Measurements from ENCODE around the gene SCYL1. TPM values are rescaled to one million over a fixed set of nuclear protein-coding genes. Genes with fewer than 3 reads are reported as not detected.

Gene SCYL1
- total RNA-seq, 2 experiments from 2014 or later: 74.2 to 74.9 TPM

DNA sequence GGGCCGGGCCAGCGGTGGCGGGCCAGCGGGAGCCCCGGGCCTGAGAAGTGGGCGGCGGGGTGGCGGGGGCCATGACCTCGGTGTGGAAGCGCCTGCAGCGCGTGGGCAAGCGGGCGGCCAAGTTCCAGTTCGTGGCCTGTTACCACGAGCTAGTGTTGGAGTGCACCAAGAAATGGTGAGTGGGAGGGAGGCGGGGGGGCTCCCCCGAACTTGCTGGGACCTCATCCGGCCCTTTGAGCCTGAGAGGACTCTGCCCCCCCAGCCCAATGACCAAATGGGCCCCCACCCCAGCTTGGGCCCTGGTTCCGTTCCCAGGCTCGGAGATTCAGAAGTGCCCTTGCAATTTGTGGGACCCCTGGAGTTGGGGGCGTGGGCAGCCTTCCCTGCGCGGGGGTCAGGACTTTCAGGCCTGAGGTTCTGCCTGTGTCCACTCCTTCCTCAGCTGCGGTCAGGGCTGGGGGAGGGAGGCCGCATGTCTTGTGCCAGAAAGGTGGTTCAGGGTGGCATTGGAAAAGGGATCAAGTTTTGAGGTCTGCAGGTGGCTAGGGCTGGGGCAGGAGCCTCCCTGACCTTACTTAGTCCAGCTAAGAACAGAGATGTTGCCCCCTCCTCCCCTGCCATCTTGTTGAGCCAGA is 51.5 kb downstream of the SCYL1 start:
- Mint-ChIP-seq H3K27me3 (no peaks in the 10 kb centered on the region), H3K9me3 (no peaks in the 10 kb centered on the region), H3K4me3 (peak overlapping the region; percentile 88), H3K27ac (peak overlapping the region; percentile 78), H3K36me3 (peaks cover 13% of the 10 kb centered on the region), H3K4me1 (peaks cover 42% of the 10 kb centered on the region)
- POLR2A ChIA-PET: interaction anchor here (0.8 to 4.9 kb wide), 12 partner anchors 7 to 69 kb away, joined by 3 to 107 read pairs (median 5); partner anchors contain the start of gene PCNX3
- ATAC-seq (ENCODE audit: low read depth) (no peak), DNase-seq (no peak)

DNA sequence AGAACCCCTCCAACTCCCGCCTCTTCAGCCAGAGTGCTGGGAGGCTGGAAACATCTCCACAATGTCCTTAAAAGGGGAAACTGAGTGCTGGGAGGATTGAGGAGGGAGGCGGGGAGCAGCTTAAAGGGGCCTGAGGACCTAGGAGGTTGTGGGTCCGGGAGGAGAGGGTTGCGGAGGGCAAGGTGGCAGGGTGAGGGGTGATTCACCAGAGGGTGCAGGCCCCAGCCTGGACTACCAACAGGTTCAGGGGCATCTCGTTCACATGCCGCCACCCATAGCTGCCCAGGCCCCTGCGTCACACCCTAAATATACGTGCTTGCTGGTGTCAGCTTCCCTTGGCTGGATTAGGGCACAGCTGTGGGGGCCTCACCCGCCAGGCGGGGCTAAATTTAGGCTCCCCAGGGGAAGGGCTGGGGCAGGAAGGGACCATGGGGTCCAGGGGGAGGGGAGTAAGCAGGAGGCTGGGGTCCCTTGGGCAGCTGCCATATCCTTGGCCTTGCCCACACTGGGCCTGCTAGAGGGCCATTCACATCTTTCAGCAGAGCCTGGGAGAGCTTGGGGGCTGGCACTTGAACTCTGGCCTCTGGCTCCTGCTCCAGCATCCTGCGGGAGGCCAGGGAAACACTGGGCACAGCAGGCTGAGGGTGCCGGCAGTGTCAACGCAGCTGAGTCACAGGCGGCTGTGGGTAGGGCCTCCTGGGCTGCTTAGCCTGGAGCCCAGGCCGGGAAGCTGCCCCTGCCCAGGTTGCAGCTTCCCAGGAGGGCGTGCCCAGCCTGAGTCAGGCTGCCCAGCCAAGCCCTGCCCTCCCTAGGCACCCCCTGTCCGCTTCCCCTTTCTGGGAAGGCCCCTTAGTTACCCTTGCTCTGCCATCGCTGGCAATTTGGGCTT is 52.2 kb downstream of the SCYL1 start:
- H3K4me3 Mint-ChIP-seq: peak overlapping the region; percentile 88
- DNase-seq (no peak), ATAC-seq (ENCODE audit: low read depth) (no peak)
- POLR2A ChIA-PET: interaction anchor here (0.6 to 4.9 kb wide), 12 partner anchors 9 to 77 kb away, joined by 3 to 107 read pairs (median 5); partner anchors contain the start of gene PCNX3
- peaks cover 14% of the 10 kb centered on the region for H3K36me3 Mint-ChIP-seq
- no peaks in the 10 kb centered on the region for H3K9me3 Mint-ChIP-seq
- peak overlapping the region; percentile 78 for H3K27ac Mint-ChIP-seq
- H3K27me3 Mint-ChIP-seq: no peaks in the 10 kb centered on the region
- H3K4me1 Mint-ChIP-seq: peaks cover 35% of the 10 kb centered on the region

DNA sequence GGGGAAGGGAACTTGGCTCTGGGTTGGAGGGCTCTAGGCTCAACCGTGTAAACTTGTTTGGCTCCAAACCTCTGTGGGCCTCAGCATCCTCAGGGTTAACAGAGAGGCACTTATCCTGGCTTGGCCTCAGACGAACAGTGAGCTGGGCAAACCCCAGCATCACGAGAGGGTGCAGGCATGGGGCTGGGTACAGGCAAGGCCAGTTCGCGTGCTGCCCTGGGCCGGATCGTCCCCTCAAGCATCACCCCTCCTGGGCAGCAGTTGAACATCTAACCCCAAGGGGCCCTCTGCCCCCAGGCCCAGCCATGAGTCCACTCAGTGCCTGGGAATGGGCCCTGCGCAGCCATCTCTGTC is 52.9 kb downstream of the SCYL1 start:
- no peak for DNase-seq
- Mint-ChIP-seq H3K27me3 (no peaks in the 10 kb centered on the region), H3K4me1 (peaks cover 38% of the 10 kb centered on the region), H3K36me3 (peaks cover 14% of the 10 kb centered on the region), H3K4me3 (peak overlapping the region; percentile 88), H3K27ac (peak overlapping the region; percentile 57), H3K9me3 (no peaks in the 10 kb centered on the region)
- POLR2A ChIA-PET: interaction anchor here (0.9 to 4.9 kb wide), 5 partner anchors 11 to 78 kb away, joined by 3 to 107 read pairs (median 6); partner anchors contain the start of gene PCNX3
- ATAC-seq (ENCODE audit: low read depth): no peak

DNA sequence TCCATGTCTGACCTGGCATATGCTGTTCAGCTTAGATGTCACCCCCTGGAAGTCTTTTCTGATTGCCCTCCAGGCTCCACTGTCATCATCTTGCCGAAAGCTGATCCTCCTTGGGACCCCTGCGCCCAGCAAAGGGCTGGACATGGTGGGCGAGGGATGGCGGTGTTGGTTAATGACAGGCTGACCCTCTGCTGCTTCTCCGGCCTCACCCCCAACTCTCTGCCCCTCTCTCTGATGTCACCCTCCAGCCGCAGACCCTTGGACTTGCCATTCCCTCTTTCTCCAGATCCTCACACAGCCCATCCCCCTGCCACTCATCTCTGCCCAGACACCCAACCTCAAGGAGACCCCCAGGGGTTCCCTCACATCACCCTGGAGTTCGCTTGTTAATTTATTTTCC is 53.3 kb downstream of the SCYL1 start:
- H3K27ac Mint-ChIP-seq: peak overlapping the region; percentile 57
- H3K4me1 Mint-ChIP-seq: peaks cover 36% of the 10 kb centered on the region
- POLR2A ChIA-PET: interaction anchor here (1.2 to 4.9 kb wide), 2 partner anchors 10 to 78 kb away, joined by 3 to 107 read pairs; no protein-coding TSS in a partner anchor
- H3K27me3 Mint-ChIP-seq: no peaks in the 10 kb centered on the region
- DNase-seq (no peak), ATAC-seq (ENCODE audit: low read depth) (no peak)
- peak overlapping the region; percentile 88 for H3K4me3 Mint-ChIP-seq
- no peaks in the 10 kb centered on the region for H3K9me3 Mint-ChIP-seq
- H3K36me3 Mint-ChIP-seq: peaks cover 14% of the 10 kb centered on the region

DNA sequence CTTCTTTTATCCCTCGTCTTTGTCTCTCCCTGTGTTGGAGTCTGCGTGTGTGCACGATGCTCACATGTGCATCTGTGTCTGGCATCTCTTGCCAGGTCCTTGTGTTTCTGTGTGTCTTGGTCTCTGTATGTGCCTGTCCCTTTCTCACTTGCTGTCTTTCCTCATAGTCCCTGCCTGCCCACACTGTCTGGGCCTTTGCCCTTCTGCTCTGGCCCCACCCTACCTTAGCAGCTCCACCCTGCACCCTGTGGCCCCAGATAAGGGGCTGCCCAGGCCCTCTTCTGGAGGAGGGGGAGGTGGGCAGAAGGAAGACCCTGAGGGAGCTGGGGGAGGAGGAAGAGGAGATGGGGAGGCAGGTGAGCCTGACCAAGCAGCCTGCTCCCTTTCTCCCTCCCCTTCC is 53.8 kb downstream of the SCYL1 start:
- DNase-seq: no peak
- H3K27ac Mint-ChIP-seq: peak overlapping the region; percentile 57
- peaks cover 14% of the 10 kb centered on the region for H3K36me3 Mint-ChIP-seq
- no peaks in the 10 kb centered on the region for H3K27me3 Mint-ChIP-seq
- H3K4me1 Mint-ChIP-seq: peaks cover 32% of the 10 kb centered on the region
- peak overlapping the region; percentile 88 for H3K4me3 Mint-ChIP-seq
- ATAC-seq (ENCODE audit: low read depth): no peak
- H3K9me3 Mint-ChIP-seq: no peaks in the 10 kb centered on the region
- POLR2A ChIA-PET: interaction anchor here (4.9 kb wide), 1 partner anchor 10 kb away, joined by 107 read pairs; no protein-coding TSS in a partner anchor

DNA sequence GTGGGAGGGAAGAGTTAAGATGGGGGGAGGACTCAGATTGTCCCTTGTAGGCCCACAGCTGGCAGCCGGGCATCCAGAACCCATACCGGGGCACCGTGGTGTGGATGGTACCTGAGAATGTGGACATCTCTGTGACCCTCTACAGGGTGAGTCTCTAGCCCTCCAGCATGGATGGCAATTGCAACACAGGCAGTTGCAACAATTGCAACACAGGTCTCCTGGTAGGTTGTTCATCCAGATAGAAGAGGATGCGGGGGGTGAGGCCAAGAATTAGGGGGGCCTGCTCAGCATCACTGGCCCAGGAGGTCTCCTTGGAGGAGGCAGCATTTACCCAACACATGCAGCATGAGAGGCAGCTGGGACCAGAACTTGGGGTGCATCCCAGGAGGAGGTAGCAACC is 54.4 kb downstream of the SCYL1 start:
- no peak for ATAC-seq (ENCODE audit: low read depth)
- POLR2A ChIA-PET: interaction anchor here (4.9 kb wide), 1 partner anchor 9 kb away, joined by 107 read pairs; no protein-coding TSS in a partner anchor
- DNase-seq: no peak
- Mint-ChIP-seq H3K4me3 (no peak overlapping the region), H3K27ac (no peak overlapping the region), H3K36me3 (peaks cover 15% of the 10 kb centered on the region), H3K9me3 (no peaks in the 10 kb centered on the region), H3K4me1 (peaks cover 31% of the 10 kb centered on the region), H3K27me3 (no peaks in the 10 kb centered on the region)

DNA sequence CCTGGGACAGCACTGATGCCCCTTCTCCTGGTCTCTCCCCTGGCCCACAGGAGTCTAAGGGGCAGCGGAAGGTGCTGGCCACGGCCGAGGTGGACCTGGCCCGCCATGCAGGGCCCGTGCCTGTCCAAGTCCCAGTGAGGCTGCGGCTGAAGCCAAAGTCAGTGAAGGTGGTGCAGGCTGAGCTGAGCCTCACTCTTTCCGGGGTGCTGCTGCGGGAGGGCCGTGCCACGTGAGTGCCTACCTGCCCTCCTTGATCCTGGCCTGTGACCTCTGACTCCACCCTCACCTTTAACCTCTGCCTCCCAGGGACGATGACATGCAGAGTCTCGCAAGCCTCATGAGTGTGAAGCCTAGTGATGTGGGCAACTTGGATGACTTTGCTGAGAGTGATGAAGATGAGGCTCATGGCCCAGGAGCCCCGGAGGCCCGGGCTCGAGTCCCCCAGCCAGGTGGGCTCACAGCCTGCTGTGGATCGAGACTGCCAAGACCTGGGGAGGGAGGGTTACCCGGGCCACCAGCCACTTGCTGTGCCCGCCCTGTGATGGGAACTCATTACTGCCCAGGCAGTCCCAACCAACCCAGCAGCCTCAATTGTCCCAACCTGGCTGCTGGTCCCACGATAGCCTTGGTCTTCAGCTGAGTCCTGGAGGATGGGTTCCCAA is 55.3 kb downstream of the SCYL1 start:
- POLR2A ChIA-PET: interaction anchor here (0.7 kb wide), 1 partner anchor 8 kb away, joined by 4 read pairs; no protein-coding TSS in a partner anchor
- ATAC-seq (ENCODE audit: low read depth): no peak
- Mint-ChIP-seq H3K27me3 (no peaks in the 10 kb centered on the region), H3K36me3 (peaks cover 16% of the 10 kb centered on the region), H3K4me1 (peaks cover 26% of the 10 kb centered on the region), H3K4me3 (no peak overlapping the region), H3K27ac (no peak overlapping the region), H3K9me3 (no peaks in the 10 kb centered on the region)
- DNase-seq: no peak

DNA sequence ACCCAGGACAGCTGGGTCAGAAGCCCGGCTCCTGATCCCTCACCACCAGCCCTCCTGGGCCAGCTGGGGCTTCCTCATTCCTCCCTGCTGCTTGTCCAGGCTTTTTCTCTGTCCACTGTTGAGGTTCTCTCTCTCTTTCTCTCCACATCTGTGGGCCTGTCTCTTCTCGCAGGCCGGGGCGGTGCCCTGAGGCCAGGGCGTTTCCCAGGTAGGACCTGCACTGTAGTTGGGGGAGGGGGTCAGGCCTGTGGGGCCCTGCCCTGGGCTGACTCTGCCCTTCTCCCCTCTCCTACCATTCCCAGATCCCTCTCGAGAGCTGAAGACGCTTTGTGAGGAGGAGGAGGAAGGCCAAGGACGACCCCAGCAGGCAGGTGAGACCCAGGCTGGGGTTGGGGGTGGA is 55.9 kb downstream of the SCYL1 start:
- peaks cover 16% of the 10 kb centered on the region for H3K36me3 Mint-ChIP-seq
- peaks cover 21% of the 10 kb centered on the region for H3K4me1 Mint-ChIP-seq
- H3K27me3 Mint-ChIP-seq: no peaks in the 10 kb centered on the region
- ATAC-seq (ENCODE audit: low read depth): no peak
- POLR2A ChIA-PET: no interaction called here
- H3K9me3 Mint-ChIP-seq: no peaks in the 10 kb centered on the region
- H3K27ac Mint-ChIP-seq: no peak overlapping the region
- no peak for DNase-seq
- H3K4me3 Mint-ChIP-seq: no peak overlapping the region

DNA sequence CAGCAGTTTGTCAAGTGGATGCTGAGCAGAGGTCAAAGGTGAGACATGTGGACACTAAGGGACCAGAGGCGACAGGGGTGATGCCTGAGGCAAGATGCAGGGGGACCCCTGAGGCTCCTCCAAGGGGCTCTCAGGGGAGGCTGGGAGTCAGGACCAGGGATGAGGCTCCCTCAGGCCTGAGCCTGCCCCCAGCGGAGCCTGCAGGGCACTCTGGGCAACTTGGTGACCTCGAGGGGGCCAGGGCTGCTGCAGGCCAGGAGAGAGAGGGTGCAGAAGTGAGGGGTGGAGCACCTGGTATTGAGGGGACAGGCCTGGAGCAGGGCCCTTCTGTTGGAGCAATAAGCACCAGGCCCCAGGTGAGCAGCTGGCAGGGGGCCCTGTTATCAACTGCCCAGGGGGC is 57.0 kb downstream of the SCYL1 start:
- H3K9me3 Mint-ChIP-seq: no peaks in the 10 kb centered on the region
- no peak overlapping the region for H3K4me3 Mint-ChIP-seq
- peaks cover 26% of the 10 kb centered on the region for H3K4me1 Mint-ChIP-seq
- DNase-seq: no peak
- no peak for ATAC-seq (ENCODE audit: low read depth)
- no peaks in the 10 kb centered on the region for H3K27me3 Mint-ChIP-seq
- POLR2A ChIA-PET: interaction anchor here (0.7 kb wide), 1 partner anchor 42 kb away, joined by 3 read pairs; no protein-coding TSS in a partner anchor
- peaks cover 18% of the 10 kb centered on the region for H3K36me3 Mint-ChIP-seq
- H3K27ac Mint-ChIP-seq: peak overlapping the region; percentile 23

DNA sequence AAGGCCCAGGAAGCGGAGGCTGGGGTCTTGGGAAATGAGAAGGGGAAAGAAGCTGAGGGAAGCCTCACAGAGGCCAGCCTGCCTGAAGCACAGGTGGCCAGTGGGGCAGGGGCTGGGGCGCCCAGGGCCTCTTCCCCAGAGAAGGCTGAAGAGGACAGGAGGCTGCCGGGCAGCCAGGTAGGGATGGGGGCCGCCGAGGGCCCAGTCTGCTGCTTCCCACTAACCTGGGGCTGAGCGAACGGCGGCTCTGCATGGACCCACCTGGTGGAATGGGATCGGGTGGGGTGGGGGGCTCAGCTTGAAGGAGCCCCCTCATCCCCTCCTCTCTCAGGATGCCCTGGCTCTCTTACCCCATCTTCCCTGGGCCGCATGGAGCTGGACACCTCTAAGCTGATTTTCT is 58.7 kb downstream of the SCYL1 start:
- H3K27me3 Mint-ChIP-seq: no peaks in the 10 kb centered on the region
- H3K27ac Mint-ChIP-seq: peak overlapping the region; percentile 24
- POLR2A ChIA-PET: interaction anchor here (0.8 kb wide), 1 partner anchor 8 kb away, joined by 4 read pairs; the partner anchor contains the start of gene EHBP1L1
- H3K36me3 Mint-ChIP-seq: peaks cover 14% of the 10 kb centered on the region
- H3K4me3 Mint-ChIP-seq: no peak overlapping the region
- no peak for ATAC-seq (ENCODE audit: low read depth)
- H3K4me1 Mint-ChIP-seq: peaks cover 30% of the 10 kb centered on the region
- DNase-seq: no peak
- no peaks in the 10 kb centered on the region for H3K9me3 Mint-ChIP-seq

DNA sequence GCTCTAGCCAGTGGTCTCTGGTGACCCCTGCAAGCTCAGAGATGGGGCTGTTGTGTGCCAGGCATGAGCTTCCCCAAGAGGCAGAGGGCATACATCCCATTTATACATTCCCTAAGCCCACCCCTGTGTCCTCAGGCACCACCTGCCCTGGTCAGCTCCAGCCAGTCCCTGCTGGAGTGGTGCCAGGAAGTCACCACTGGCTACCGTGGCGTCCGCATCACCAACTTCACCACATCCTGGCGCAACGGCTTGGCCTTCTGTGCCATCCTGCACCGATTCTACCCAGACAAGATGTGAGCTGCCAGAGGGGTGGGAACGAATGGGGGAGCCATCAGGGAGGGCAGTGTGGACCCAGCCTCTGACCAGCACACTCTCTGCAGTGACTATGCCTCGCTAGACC is 59.2 kb downstream of the SCYL1 start:
- ATAC-seq (ENCODE audit: low read depth) (no peak), DNase-seq (no peak)
- peaks cover 34% of the 10 kb centered on the region for H3K4me1 Mint-ChIP-seq
- peak overlapping the region; percentile 51 for H3K27ac Mint-ChIP-seq
- peaks cover 15% of the 10 kb centered on the region for H3K36me3 Mint-ChIP-seq
- no peak overlapping the region for H3K4me3 Mint-ChIP-seq
- no peaks in the 10 kb centered on the region for H3K27me3 Mint-ChIP-seq
- POLR2A ChIA-PET: interaction anchor here (0.8 kb wide), 1 partner anchor 8 kb away, joined by 4 read pairs; the partner anchor contains the start of gene EHBP1L1
- H3K9me3 Mint-ChIP-seq: no peaks in the 10 kb centered on the region

DNA sequence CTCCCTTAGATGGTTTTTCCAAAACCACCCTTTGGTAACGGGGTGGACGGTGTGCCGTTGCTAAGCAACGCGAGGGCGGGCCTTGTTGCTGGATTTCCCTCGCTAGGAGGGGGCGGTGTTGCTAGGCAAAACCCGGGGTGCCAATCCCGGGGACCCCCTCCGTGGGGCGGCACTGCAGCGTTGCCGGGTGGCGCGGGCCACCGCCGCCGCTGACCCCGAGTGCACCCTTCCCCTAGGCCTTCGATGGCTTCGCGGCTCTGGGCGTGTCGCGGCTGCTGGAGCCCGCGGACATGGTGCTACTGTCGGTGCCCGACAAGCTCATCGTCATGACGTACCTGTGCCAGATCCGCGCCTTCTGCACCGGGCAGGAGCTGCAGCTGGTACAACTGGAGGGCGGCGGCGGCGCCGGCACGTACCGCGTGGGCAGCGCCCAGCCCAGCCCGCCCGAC is 59.9 kb downstream of the SCYL1 start:
- H3K27me3 Mint-ChIP-seq: no peaks in the 10 kb centered on the region
- ATAC-seq (ENCODE audit: low read depth) (no peak), DNase-seq (no peak)
- H3K9me3 Mint-ChIP-seq: no peaks in the 10 kb centered on the region
- H3K36me3 Mint-ChIP-seq: peaks cover 15% of the 10 kb centered on the region
- POLR2A ChIA-PET: interaction anchor here (8.3 kb wide), 1 partner anchor 8 kb away, joined by 107 read pairs; the partner anchor contains the start of gene EHBP1L1
- peaks cover 36% of the 10 kb centered on the region for H3K4me1 Mint-ChIP-seq
- H3K4me3 Mint-ChIP-seq: no peak overlapping the region
- H3K27ac Mint-ChIP-seq: no peak overlapping the region
